Parathyroid adenoma (tissue), 2 donors: ENCODE results near the gene LRRC63.

Source experiments
- H2AFZ ChIP-seq: fragments of 300-600 bp; sonication (generic); one replicate; pipeline ENCODE4 v1.7.0; 2017; ENCODE audit warnings: antibody characterized with exemption, mild to moderate bottlenecking
- H3K27ac ChIP-seq: fragments of 300-600 bp; sonication (generic); one replicate; pipeline ENCODE4 v1.7.0; 2017
- H3K27me3 ChIP-seq: fragments of 300-600 bp; sonication (generic); one replicate; pipeline ENCODE4 v1.7.0; 2017; ENCODE audit warnings: low read length; ENCODE audit not compliant: control insufficient read depth, insufficient read depth
- H3K36me3 ChIP-seq: fragments of 300-600 bp; sonication (generic); one replicate; pipeline ENCODE4 v1.7.0; 2017; ENCODE audit warnings: low read length; ENCODE audit not compliant: control insufficient read depth, insufficient read depth
- H3K4me1 ChIP-seq: fragments of 300-600 bp; sonication (generic); one replicate; pipeline ENCODE4 v1.7.0; 2017; ENCODE audit warnings: control low read depth
- H3K4me2 ChIP-seq: fragments of 300-600 bp; sonication (generic); one replicate; pipeline ENCODE4 v1.7.0; 2017; ENCODE audit warnings: low read length
- H3K4me3 ChIP-seq: fragments of 300-600 bp; sonication (generic); one replicate; pipeline ENCODE4 v1.7.0; 2017; ENCODE audit warnings: low read depth, low read length
- H3K79me2 ChIP-seq: fragments of 300-600 bp; sonication (generic); one replicate; pipeline ENCODE4 v1.7.0; 2017; ENCODE audit warnings: control low read depth
- H3K9ac ChIP-seq: fragments of 300-600 bp; sonication (generic); one replicate; pipeline ENCODE4 v1.7.0; 2017; ENCODE audit warnings: mild to moderate bottlenecking
- H3K9me3 ChIP-seq: fragments of 300-600 bp; sonication (generic); one replicate; pipeline ENCODE4 v1.7.0; 2017; ENCODE audit warnings: low read length; ENCODE audit not compliant: control insufficient read depth
- CTCF ChIP-seq: fragments of 300-600 bp; sonication (generic); IDR thresholded peaks from one replicate; pipeline ENCODE4 v1.7.0; 2017; ENCODE audit warnings: antibody characterized with exemption, mild to moderate bottlenecking
- donor health status: primary hyperparathyroidism.

Gene LRRC63

GRCh38 chr13:46181377-46181839 is 30.3 kb upstream of the LRRC63 start:
- Histone ChIP-seq H3K79me2 (no peaks in the 10 kb centered on the region), H3K4me2 (no peak overlapping the region), H3K4me1 (peaks cover 13% of the 10 kb centered on the region), H2AFZ (peak overlapping the region; percentile 61), H3K27ac (peak overlapping the region; percentile 92), H3K4me3 (peak overlapping the region; percentile 33), H3K27me3 (no peaks in the 10 kb centered on the region), H3K36me3 (no peaks in the 10 kb centered on the region), H3K9me3 (no peaks in the 10 kb centered on the region), H3K9ac (no peak overlapping the region)
- TF ChIP-seq CTCF: no peak

- Histone ChIP-seq H3K27ac (peak within 1 kb of the TSS; percentile 92), H3K36me3 (no peaks in the 10 kb centered on the region), H2AFZ (peak within 1 kb of the TSS; percentile 61), H3K4me1 (peaks cover 13% of the 10 kb centered on the region), H3K4me2 (peak within 1 kb of the TSS; percentile 5), H3K4me3 (peak within 1 kb of the TSS; percentile 33), H3K79me2 (no peaks in the 10 kb centered on the region), H3K27me3 (no peaks in the 10 kb centered on the region), H3K9ac (no peak within 1 kb of the TSS), H3K9me3 (no peaks in the 10 kb centered on the region)
- no peak for TF ChIP-seq CTCF
These were observed 29.8 kb upstream of the LRRC63 start, which contains the start of gene LCP1 for GRCh38 chr13:46181840-46182490. LCP1 (minus strand) TSS chr13:46182177; CDS start chr13:46159662, 22,515 bp downstream.

GRCh38 chr13:46182491-46182877 is 29.2 kb upstream of the LRRC63 start:
- Histone ChIP-seq H2AFZ (peak overlapping the region; percentile 58), H3K9ac (no peak overlapping the region), H3K4me1 (peaks cover 13% of the 10 kb centered on the region), H3K27ac (peak overlapping the region; percentile 92), H3K79me2 (no peaks in the 10 kb centered on the region), H3K36me3 (no peaks in the 10 kb centered on the region), H3K27me3 (no peaks in the 10 kb centered on the region), H3K9me3 (no peaks in the 10 kb centered on the region), H3K4me3 (peak overlapping the region; percentile 33), H3K4me2 (peak overlapping the region; percentile 5)
- no peak for TF ChIP-seq CTCF

GRCh38 chr13:46183018-46183946 is 28.4 kb upstream of the LRRC63 start:
- TF ChIP-seq CTCF: no peak
- Histone ChIP-seq H3K27ac (peak overlapping the region; percentile 92), H3K9ac (no peak overlapping the region), H3K36me3 (no peaks in the 10 kb centered on the region), H3K79me2 (no peaks in the 10 kb centered on the region), H3K4me2 (peak overlapping the region; percentile 5), H3K9me3 (no peaks in the 10 kb centered on the region), H2AFZ (peak overlapping the region; percentile 60), H3K27me3 (no peaks in the 10 kb centered on the region), H3K4me1 (peaks cover 13% of the 10 kb centered on the region), H3K4me3 (no peak overlapping the region)
